Measurements from ENCODE around the gene BDH1.

The BDH1 gene

GRCh38 chr3:197503652-197504051, 52.1 kb downstream of the BDH1 start:
- DNase-seq (ENCODE audit: low spot score): no peak
- TF ChIP-seq, protein P1, sequence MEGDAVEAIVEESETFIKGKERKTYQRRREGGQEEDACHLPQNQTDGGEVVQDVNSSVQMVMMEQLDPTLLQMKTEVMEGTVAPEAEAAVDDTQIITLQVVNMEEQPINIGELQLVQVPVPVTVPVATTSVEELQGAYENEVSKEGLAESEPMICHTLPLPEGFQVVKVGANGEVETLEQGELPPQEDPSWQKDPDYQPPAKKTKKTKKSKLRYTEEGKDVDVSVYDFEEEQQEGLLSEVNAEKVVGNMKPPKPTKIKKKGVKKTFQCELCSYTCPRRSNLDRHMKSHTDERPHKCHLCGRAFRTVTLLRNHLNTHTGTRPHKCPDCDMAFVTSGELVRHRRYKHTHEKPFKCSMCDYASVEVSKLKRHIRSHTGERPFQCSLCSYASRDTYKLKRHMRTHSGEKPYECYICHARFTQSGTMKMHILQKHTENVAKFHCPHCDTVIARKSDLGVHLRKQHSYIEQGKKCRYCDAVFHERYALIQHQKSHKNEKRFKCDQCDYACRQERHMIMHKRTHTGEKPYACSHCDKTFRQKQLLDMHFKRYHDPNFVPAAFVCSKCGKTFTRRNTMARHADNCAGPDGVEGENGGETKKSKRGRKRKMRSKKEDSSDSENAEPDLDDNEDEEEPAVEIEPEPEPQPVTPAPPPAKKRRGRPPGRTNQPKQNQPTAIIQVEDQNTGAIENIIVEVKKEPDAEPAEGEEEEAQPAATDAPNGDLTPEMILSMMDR (IDR thresholded peaks at IDR 0.05; ENCODE audit: extremely low read depth, missing control alignments): no peak

- TF ChIP-seq, protein P1 (IDR thresholded peaks at IDR 0.05; ENCODE audit: extremely low read depth, missing control alignments): peak; percentile 53
- DNase-seq (ENCODE audit: low spot score): peak; percentile 76
Observed at GRCh38 chr3:197501879-197502620, 53.7 kb downstream of the BDH1 start.

DNA sequence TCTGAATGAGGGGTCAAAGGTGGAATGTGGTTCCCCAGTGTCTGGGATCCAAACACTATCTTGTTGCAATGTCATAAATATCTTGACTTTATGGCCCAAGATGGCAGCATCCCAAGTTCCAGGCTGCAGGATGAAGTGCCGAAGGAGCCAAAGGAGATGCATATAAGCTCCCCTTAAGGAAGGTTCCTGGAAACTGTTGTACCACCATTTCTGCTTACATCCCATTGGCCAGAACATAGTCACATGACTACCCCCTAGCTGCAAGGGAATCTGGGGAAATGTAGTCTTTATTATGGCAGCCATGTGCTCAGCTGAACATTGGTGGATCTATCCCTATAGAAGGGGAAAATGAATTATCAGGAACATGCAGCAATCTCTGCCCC, 54.3 kb downstream of the BDH1 start:
- TF ChIP-seq, protein P1 (IDR thresholded peaks at IDR 0.05; ENCODE audit: extremely low read depth, missing control alignments): no peak
- DNase-seq (ENCODE audit: low spot score): no peak

- TF ChIP-seq, protein P1 (IDR thresholded peaks at IDR 0.05; ENCODE audit: extremely low read depth, missing control alignments): no peak
- DNase-seq (ENCODE audit: low spot score): no peak
Observed at GRCh38 chr3:197500812-197501211, 55.0 kb downstream of the BDH1 start.

GRCh38 chr3:197499427-197499826, 56.3 kb downstream of the BDH1 start:
- TF ChIP-seq, protein P1 (IDR thresholded peaks at IDR 0.05; ENCODE audit: extremely low read depth, missing control alignments): no peak
- no peak for DNase-seq (ENCODE audit: low spot score)

GRCh38 chr3:197498499-197499241, 57.1 kb downstream of the BDH1 start:
- TF ChIP-seq, protein P1 (IDR thresholded peaks at IDR 0.05; ENCODE audit: extremely low read depth, missing control alignments): no peak

GRCh38 chr3:197496746-197497125, 59.0 kb downstream of the BDH1 start:
- TF ChIP-seq, protein P1 (IDR thresholded peaks at IDR 0.05; ENCODE audit: extremely low read depth, missing control alignments): no peak
- DNase-seq (ENCODE audit: low spot score): no peak

More at GRCh38 chr3:197498499-197499241, 57.1 kb downstream of the BDH1 start:
- DNase-seq (ENCODE audit: low spot score): no peak
